Type B pancreatic cell (in vitro differentiated cells): ENCODE measurements around the gene ISG15. TPM values are rescaled to one million over a fixed set of nuclear protein-coding genes. Genes with fewer than 3 reads are reported as not detected.
"Not testable (repeated sequence)": the region's sequence is repeated elsewhere in the genome, so short reads cannot be mapped to it uniquely, and the experiment has no call there.

ENCODE experiments used
- DNase-seq: peaks from one replicate; pipeline ENCODE4 v3.0.0; 2021; ENCODE audit warnings: mixed read lengths; ENCODE audit not compliant: unreplicated experiment; ENCODE audit errors: extremely low spot score
- H3K27ac Mint-ChIP-seq: 2 replicates; pipeline ENCODE4 v1.8.0; 2021; ENCODE audit warnings: mild to moderate bottlenecking, mixed read lengths
- H3K27me3 Mint-ChIP-seq: 2 replicates; pipeline ENCODE4 v1.8.0; 2021; ENCODE audit warnings: mixed read lengths
- H3K36me3 Mint-ChIP-seq: 2 replicates; pipeline ENCODE4 v1.8.0; 2021; ENCODE audit warnings: mixed read lengths
- H3K4me1 Mint-ChIP-seq: one replicate; pipeline ENCODE4 v1.8.0; 2021; ENCODE audit warnings: mixed read lengths; ENCODE audit not compliant: unreplicated experiment
- H3K4me3 Mint-ChIP-seq: 2 replicates; pipeline ENCODE4 v1.8.0; 2021; ENCODE audit warnings: mild to moderate bottlenecking, mixed read lengths
- H3K9me3 Mint-ChIP-seq: 2 replicates; pipeline ENCODE4 v1.8.0; 2021; ENCODE audit warnings: mixed read lengths
- total RNA-seq: library from RNA; stranded (reverse); gene quantifications from 2 replicates; pipeline ENCODE4 v1.2.1, GENCODE V29; 2021; ENCODE audit warnings: low replicate concordance
- TF ChIP-seq, protein P1 (sequence below): fragments of 200-600 bp; sonication (generic); conservative IDR thresholded peaks from 2 replicates; pipeline ENCODE4 v1.5.0; 2021; ENCODE audit warnings: antibody characterized with exemption, mild to moderate bottlenecking

ISG15 gene
- total RNA-seq, 1 donor from 2014 or later = 20.8 TPM

DNA sequence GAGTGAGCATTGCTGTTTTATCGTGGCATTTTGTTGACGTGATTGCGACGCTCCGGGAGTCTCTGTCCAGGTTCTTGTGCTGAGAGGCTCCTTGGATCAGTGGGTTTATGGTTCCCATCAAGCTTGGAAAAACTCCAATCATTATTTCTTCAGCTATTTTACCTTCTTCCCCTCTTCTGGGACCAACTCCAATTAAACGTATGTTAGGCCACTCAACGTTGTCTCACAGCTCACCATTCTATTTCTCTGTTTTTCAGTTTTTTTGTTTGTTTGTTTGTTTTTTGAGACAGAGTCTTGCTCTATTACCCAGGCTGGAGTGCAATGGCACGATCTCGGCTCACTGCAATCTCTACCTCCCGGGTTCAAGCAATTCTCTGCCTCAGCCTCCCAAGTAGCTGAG lies 21.4 kb upstream of the ISG15 start:
- Mint-ChIP-seq H3K27ac (no peak overlapping the region), H3K36me3 (no peaks in the 10 kb centered on the region), H3K27me3 (peaks cover 47% of the 10 kb centered on the region), H3K4me1 (peaks cover 4% of the 10 kb centered on the region), H3K4me3 (no peak overlapping the region), H3K9me3 (peaks cover 4% of the 10 kb centered on the region)
- no peak for DNase-seq
- TF ChIP-seq, protein P1, sequence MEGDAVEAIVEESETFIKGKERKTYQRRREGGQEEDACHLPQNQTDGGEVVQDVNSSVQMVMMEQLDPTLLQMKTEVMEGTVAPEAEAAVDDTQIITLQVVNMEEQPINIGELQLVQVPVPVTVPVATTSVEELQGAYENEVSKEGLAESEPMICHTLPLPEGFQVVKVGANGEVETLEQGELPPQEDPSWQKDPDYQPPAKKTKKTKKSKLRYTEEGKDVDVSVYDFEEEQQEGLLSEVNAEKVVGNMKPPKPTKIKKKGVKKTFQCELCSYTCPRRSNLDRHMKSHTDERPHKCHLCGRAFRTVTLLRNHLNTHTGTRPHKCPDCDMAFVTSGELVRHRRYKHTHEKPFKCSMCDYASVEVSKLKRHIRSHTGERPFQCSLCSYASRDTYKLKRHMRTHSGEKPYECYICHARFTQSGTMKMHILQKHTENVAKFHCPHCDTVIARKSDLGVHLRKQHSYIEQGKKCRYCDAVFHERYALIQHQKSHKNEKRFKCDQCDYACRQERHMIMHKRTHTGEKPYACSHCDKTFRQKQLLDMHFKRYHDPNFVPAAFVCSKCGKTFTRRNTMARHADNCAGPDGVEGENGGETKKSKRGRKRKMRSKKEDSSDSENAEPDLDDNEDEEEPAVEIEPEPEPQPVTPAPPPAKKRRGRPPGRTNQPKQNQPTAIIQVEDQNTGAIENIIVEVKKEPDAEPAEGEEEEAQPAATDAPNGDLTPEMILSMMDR = no peak

GRCh38 chr1:992362-992761 lies 20.9 kb upstream of the ISG15 start:
- peaks cover 52% of the 10 kb centered on the region for H3K27me3 Mint-ChIP-seq
- DNase-seq = no peak
- peaks cover 4% of the 10 kb centered on the region for H3K9me3 Mint-ChIP-seq
- no peak overlapping the region for H3K27ac Mint-ChIP-seq
- H3K36me3 Mint-ChIP-seq = no peaks in the 10 kb centered on the region
- no peak overlapping the region for H3K4me3 Mint-ChIP-seq
- TF ChIP-seq, protein P1 = no peak
- H3K4me1 Mint-ChIP-seq = peaks cover 4% of the 10 kb centered on the region

GRCh38 chr1:993379-993995 lies 19.8 kb upstream of the ISG15 start:
- no peak for DNase-seq
- Mint-ChIP-seq H3K4me1 (peaks cover 4% of the 10 kb centered on the region), H3K36me3 (no peaks in the 10 kb centered on the region), H3K4me3 (no peak overlapping the region), H3K27ac (no peak overlapping the region), H3K9me3 (peaks cover 4% of the 10 kb centered on the region), H3K27me3 (peaks cover 43% of the 10 kb centered on the region)
- TF ChIP-seq, protein P1 = no peak

GRCh38 chr1:994546-994945 lies 18.8 kb upstream of the ISG15 start:
- Mint-ChIP-seq H3K27ac (peak overlapping the region; percentile 72), H3K27me3 (peaks cover 32% of the 10 kb centered on the region)
- H3K36me3 Mint-ChIP-seq, H3K9me3 Mint-ChIP-seq, H3K4me3 Mint-ChIP-seq, H3K4me1 Mint-ChIP-seq, DNase-seq: not testable (repeated sequence)

- no peak for DNase-seq
- Mint-ChIP-seq H3K4me1 (peaks cover 8% of the 10 kb centered on the region), H3K27ac (peak overlapping the region; percentile 90), H3K36me3 (no peaks in the 10 kb centered on the region), H3K27me3 (peaks cover 31% of the 10 kb centered on the region), H3K9me3 (peaks cover 4% of the 10 kb centered on the region), H3K4me3 (peak overlapping the region; percentile 80)
- TF ChIP-seq, protein P1 = no peak
Observed at GRCh38 chr1:995665-996633, 17.3 kb upstream of the ISG15 start.
